Measurements from ENCODE around the gene GFPT2.

GFPT2 gene

DNA sequence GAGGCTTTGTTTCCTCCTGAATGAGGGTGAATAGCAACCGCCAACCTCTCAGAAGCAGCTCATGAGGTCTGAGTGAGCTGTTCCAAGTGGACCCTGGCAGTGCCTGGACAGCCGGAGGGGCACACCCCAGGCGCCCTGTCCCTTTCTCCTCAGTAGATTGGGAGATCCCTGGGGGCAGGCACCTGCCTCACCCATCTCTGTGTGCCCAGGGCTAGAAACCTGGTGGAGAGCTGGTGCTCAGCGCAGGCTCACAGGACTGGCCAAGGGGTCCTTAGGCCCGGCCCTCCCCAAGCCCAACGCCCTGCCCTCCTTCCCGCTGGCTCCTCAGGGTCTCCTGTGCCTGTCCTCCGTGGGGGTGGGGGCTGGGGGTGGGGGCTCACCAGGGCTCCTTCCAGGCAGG lies 46.3 kb downstream of the GFPT2 start:
- TF ChIP-seq CTCF (conservative IDR thresholded peaks at IDR 0.05; ENCODE audit: low read depth): no peak
- H3K27ac ChIP-seq: no peak overlapping the region
- ChIA-PET CTCF (interaction anchor here (1.1 to 3.3 kb wide), 2 partner anchors 8 to 13 kb away, joined by 10 to 18 read pairs; no protein-coding TSS in a partner anchor), POLR2A (ENCODE audit: low non-redundant PET) (no interaction called here)
- DNase-seq (ENCODE audit: low spot score): no peak

DNA sequence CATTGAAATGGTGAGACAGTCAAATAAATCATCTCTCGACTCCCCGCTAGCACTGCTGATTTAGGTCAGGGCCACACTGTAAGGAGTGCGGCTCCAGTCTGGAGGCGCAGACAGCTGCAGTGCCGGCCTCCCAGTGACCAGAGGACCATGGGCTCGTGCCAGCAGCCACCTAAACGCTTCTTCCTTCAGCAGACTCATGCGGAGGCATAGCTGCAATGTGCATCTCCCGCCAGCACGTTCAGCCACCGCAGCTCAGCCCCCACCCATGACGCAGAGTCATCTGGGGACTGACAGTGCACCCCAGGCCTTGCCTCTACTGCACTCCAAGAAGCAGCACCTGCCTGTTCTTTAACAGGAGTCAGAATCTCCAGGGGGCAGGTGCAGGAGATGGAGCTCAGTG lies 47.7 kb downstream of the GFPT2 start:
- no peak for TF ChIP-seq CTCF (conservative IDR thresholded peaks at IDR 0.05; ENCODE audit: low read depth)
- ChIA-PET CTCF (interaction anchor here (0.7 to 3.3 kb wide), 4 partner anchors 10 to 91 kb away, joined by 4 to 18 read pairs (median 5); no protein-coding TSS in a partner anchor), POLR2A (ENCODE audit: low non-redundant PET) (no interaction called here)
- no peak overlapping the region for H3K27ac ChIP-seq
- no peak for DNase-seq (ENCODE audit: low spot score)

GRCh38 chr5:180304431-180305375 lies 48.4 kb downstream of the GFPT2 start:
- CTCF ChIA-PET: interaction anchor here (0.7 to 3.3 kb wide), 6 partner anchors 10 to 92 kb away, joined by 4 to 18 read pairs (median 6); no protein-coding TSS in a partner anchor
- TF ChIP-seq CTCF (conservative IDR thresholded peaks at IDR 0.05; ENCODE audit: low read depth): no peak
- POLR2A ChIA-PET (ENCODE audit: low non-redundant PET): interaction anchor here (0.6 kb wide), 1 partner anchor 601 kb away, joined by 7 read pairs; no protein-coding TSS in a partner anchor
- no peak overlapping the region for H3K27ac ChIP-seq
- no peak for DNase-seq (ENCODE audit: low spot score)

GRCh38 chr5:180304016-180304292 lies 49.2 kb downstream of the GFPT2 start:
- ChIA-PET POLR2A (ENCODE audit: low non-redundant PET) (no interaction called here), CTCF (interaction anchor here (0.7 to 2.6 kb wide), 3 partner anchors 10 to 51 kb away, joined by 4 to 14 read pairs (median 7); no protein-coding TSS in a partner anchor)
- DNase-seq (ENCODE audit: low spot score): no peak
- TF ChIP-seq CTCF (conservative IDR thresholded peaks at IDR 0.05; ENCODE audit: low read depth): no peak
- H3K27ac ChIP-seq: no peak overlapping the region

DNA sequence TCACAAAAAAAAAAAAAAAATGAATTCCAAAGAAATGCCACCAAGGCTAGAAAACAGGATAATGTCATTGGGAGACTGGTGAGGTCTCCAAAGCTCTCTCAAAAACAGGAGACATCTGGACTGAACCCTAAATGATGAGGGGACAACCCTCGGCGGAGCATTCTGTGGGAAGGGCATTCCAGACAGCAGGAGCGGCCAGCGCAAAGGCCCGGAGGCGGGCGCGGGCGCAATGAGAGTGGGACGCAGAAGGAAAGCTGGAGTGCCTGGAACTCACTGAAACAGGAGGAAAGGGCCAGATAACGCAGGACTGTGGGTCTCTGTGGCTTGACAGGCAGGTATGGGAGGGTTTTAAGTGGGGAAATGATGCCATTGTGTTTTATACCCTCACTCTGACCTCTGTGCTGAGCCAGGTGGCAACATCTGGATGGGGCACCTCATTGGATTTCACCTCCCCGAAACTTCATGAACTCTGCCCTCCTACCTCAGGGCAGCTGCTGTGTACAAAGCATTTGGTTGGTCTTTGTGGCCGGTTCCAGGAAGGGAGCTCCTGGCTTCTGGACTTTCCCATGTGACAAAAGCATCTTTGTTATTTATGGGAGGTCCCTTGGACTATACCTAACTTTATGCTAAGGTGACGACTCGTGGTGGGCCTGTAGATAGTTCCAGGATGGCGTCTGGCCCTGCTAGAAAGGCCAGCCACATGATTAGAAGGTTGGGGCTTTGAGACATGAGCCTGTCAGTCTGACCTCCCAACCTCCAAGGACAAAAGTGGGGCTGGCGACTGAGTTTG lies 49.7 kb downstream of the GFPT2 start:
- ChIA-PET POLR2A (ENCODE audit: low non-redundant PET) (no interaction called here), CTCF (interaction anchor here (0.7 to 2.6 kb wide), 4 partner anchors 10 to 51 kb away, joined by 4 to 14 read pairs (median 6); no protein-coding TSS in a partner anchor)
- no peak overlapping the region for H3K27ac ChIP-seq
- TF ChIP-seq CTCF (conservative IDR thresholded peaks at IDR 0.05; ENCODE audit: low read depth): no peak
- DNase-seq (ENCODE audit: low spot score): no peak

- no peak for TF ChIP-seq CTCF (conservative IDR thresholded peaks at IDR 0.05; ENCODE audit: low read depth)
- ChIA-PET POLR2A (ENCODE audit: low non-redundant PET) (no interaction called here), CTCF (interaction anchor here (0.8 to 1.0 kb wide), 2 partner anchors 14 to 27 kb away, joined by 5 read pairs; no protein-coding TSS in a partner anchor)
- no peak overlapping the region for H3K27ac ChIP-seq
- no peak for DNase-seq (ENCODE audit: low spot score)
These were observed 50.9 kb downstream of the GFPT2 start for GRCh38 chr5:180302256-180302655.

Measured in RWPE1 (cell line).